Endothelial cell of umbilical vein (primary cell): ENCODE results near the gene ACIN1. TPM values are rescaled to one million over a fixed set of nuclear protein-coding genes. Genes with fewer than 3 reads are reported as not detected.
A peak's percentile ranks its signal among the peaks of the same experiment; 100 is the strongest.

Experiments
- Bru-seq: library from RNA; stranded (reverse); fragments of 400-500 nt; gene quantifications from one replicate; lab custom pipeline; 2021; lab: Mats Ljungman, UMichigan
- BruChase-seq, 2 experiments: library from RNA; stranded (reverse); fragments of 400-500 nt; gene quantifications; one replicate each; lab custom pipeline; 2021; lab: Mats Ljungman, UMichigan
- BruUV-seq: library from RNA; stranded (reverse); fragments of 400-500 nt; replicated peaks from 2 replicates; lab custom pipeline; 2021; lab: Mats Ljungman, UMichigan
- CTCF ChIA-PET: fragments of 300-600, 350-600 bp; sonication (Branson Sonifier 250); formaldehyde crosslinking; loops from one replicate; lab custom pipeline; 2021; ENCODE audit warnings: antibody characterized with exemption, inconsistent platforms; lab: Charles Lee
- POLR2A ChIA-PET: fragments of 300-600, 350-600 bp; sonication (Branson Sonifier 250); formaldehyde crosslinking; loops from one replicate; lab custom pipeline; 2021; ENCODE audit warnings: antibody characterized with exemption, inconsistent platforms; lab: Charles Lee
- DNase-seq: peaks from one replicate; pipeline ENCODE4 v3.0.0-alpha.2; 2011; ENCODE audit warnings: low read depth, low spot score
- FAIRE-seq: peaks from 2 replicates; lab custom pipeline; 2011; peaks lifted over from hg19 to GRCh38; lab: Jason Lieb, UNC
- H2AFZ ChIP-seq: 2 replicates; pipeline ENCODE4 v1.6.0; 2012; ENCODE audit warnings: low read depth, low read length, control low read depth, inconsistent platforms
- H3K27ac ChIP-seq: 2 replicates; pipeline ENCODE4 v1.5.1; 2011; ENCODE audit warnings: low read depth, mild to moderate bottlenecking, control low read depth, low read length, moderate library complexity; ENCODE audit not compliant: insufficient read depth
- H3K27me3 ChIP-seq, 2 experiments: 2 replicates each; pipeline versions ENCODE4 v1.6.0 to v1.6.1; 2011; ENCODE audit warnings: low read length in 2 of 2, mixed read lengths in 1 of 2; ENCODE audit not compliant: control insufficient read depth in 2 of 2, insufficient read depth in 2 of 2
- H3K36me3 ChIP-seq, 2 experiments: 2 replicates in 1 of 2; 3 replicates in 1 of 2; pipeline ENCODE4 v1.5.1; 2011; ENCODE audit warnings: low read length in 2 of 2, mild to moderate bottlenecking in 1 of 2, moderate library complexity in 1 of 2; ENCODE audit not compliant: control insufficient read depth in 2 of 2, insufficient read depth in 2 of 2; ENCODE audit errors: extremely low read depth in 1 of 2
- H3K4me1 ChIP-seq: 3 replicates; pipeline ENCODE4 v1.5.1; 2011; ENCODE audit warnings: mild to moderate bottlenecking, low read length; ENCODE audit not compliant: control insufficient read depth, insufficient read depth; ENCODE audit errors: extremely low read depth
- H3K4me2 ChIP-seq: 2 replicates; pipeline ENCODE4 v1.6.1; 2011; ENCODE audit warnings: low read length, control low read depth, mixed read lengths; ENCODE audit not compliant: insufficient read depth
- H3K4me3 ChIP-seq, 3 experiments: fragments of 200-600 bp in 1 of 3; sonication (generic), shearing (Covaris generic) in 1 of 3; replicated peaks in 1 of 3; 2 replicates each; pipeline ENCODE4 v1.5.1; 2011 to 2016; ENCODE audit warnings: control low read depth in 3 of 3, low read length in 3 of 3, mild to moderate bottlenecking in 2 of 3, inconsistent platforms in 1 of 3, low read depth in 1 of 3, moderate library complexity in 1 of 3; ENCODE audit not compliant: insufficient read depth in 1 of 3
- H3K79me2 ChIP-seq: 2 replicates; pipeline ENCODE4 v1.6.0; 2012; ENCODE audit warnings: low read length, inconsistent platforms; ENCODE audit not compliant: control insufficient read depth, insufficient read depth
- H3K9ac ChIP-seq: replicated peaks from 2 replicates; pipeline ENCODE3; 2011; ENCODE audit warnings: low read length, control low read depth; ENCODE audit not compliant: insufficient read depth; ENCODE audit errors: extremely low read depth
- H3K9me1 ChIP-seq: replicated peaks from 3 replicates; pipeline ENCODE4 v1.6.0; 2011; ENCODE audit warnings: mild to moderate bottlenecking, low read length; ENCODE audit not compliant: control insufficient read depth, insufficient read depth; ENCODE audit errors: extremely low read depth
- H3K9me3 ChIP-seq: replicated peaks from 2 replicates; pipeline ENCODE4 v1.5.1; 2012; ENCODE audit warnings: low read length, inconsistent platforms; ENCODE audit not compliant: control insufficient read depth, insufficient read depth
- H4K20me1 ChIP-seq: replicated peaks from 2 replicates; pipeline ENCODE3; 2011; ENCODE audit warnings: mild to moderate bottlenecking, low read length; ENCODE audit not compliant: control insufficient read depth, insufficient read depth; ENCODE audit errors: extremely low read depth
- EZH2 ChIP-seq: IDR thresholded peaks from 2 replicates; pipeline ENCODE4 v1.6.1; 2012; ENCODE audit warnings: borderline replicate concordance, low read depth, mild to moderate bottlenecking, moderate library complexity, low read length, inconsistent platforms; ENCODE audit not compliant: severe bottlenecking
- MAX ChIP-seq: IDR thresholded peaks from 2 replicates; pipeline ENCODE4 v1.6.1; 2011; ENCODE audit not compliant: insufficient read depth, insufficient read length
- POLR2A ChIP-seq: IDR thresholded peaks from 2 replicates; pipeline ENCODE4 v1.6.1; 2012; ENCODE audit warnings: low read depth, mild to moderate bottlenecking, control low read depth, low read length
- POLR2AphosphoS5 ChIP-seq: IDR thresholded peaks from 2 replicates; pipeline ENCODE4 v1.6.1; 2012; ENCODE audit warnings: low read depth, mild to moderate bottlenecking, control low read depth, low read length, moderate library complexity; ENCODE audit not compliant: insufficient read depth
- dilution Hi-C: fragments of 300-500 bp; cut with MboI; formaldehyde crosslinking; loops from one replicate; pipeline ENCODE4 v1.15.0; 2019; ENCODE audit warnings: low sequenced_read_pairs; ENCODE audit not compliant: extremely low pct_ligation_motif_present
- intact Hi-C: fragments of 100-400 bp; cut with micrococcal nuclease; formaldehyde crosslinking; loops from one replicate; pipeline ENCODE4 v1.10.0; 2022
- long read RNA-seq: library from polyadenylated mRNA; stranded (forward); transcript quantifications from one replicate; pipeline ENCODE4 v2.0.0, GENCODE V29; 2021
- polyA minus RNA-seq, 3 experiments: library from RNA; depleted of rRNA, polyadenylated mRNA; stranded (reverse); fragments of >200 nt; gene quantifications; 1 replicate in 1 of 3; 2 replicates in 2 of 3; pipeline ENCODE4 v1.2.3, GENCODE V29; 2011
- polyA plus RNA-seq, 4 experiments: library from polyadenylated mRNA; depleted of rRNA in 3 of 4; stranded (reverse) in 3 of 4; unstranded in 1 of 4; fragments of >200 nt; gene quantifications; 2 replicates each; pipeline versions ENCODE4 v1.2.1 to v1.2.3, GENCODE V29; 2011 to 2012; ENCODE audit warnings: missing spikeins in 1 of 4
- total RNA-seq: library from RNA; stranded (reverse); gene quantifications from 2 replicates; pipeline ENCODE4 v1.2.3, GENCODE V29; 2021

ACIN1 gene
- total RNA-seq (220 and 240 TPM in 2 replicates), polyA plus RNA-seq (136 and 146 TPM in 2 replicates), polyA minus RNA-seq (185 and 201 TPM in 2 replicates), Bru-seq, nascent RNA (percentile 94 among the genes with signal in this experiment), BruChase-seq, experiment 1, labeled RNA remaining after a 6-hour chase (percentile 96 among the genes with signal in this experiment), BruChase-seq, experiment 2, labeled RNA remaining after a 2-hour chase (percentile 98 among the genes with signal in this experiment)
- polyA plus RNA-seq (2011; cell fraction: cytosol; rRNA removed) = 91.2 and 98.2 TPM in 2 replicates
- 821 and 966 TPM in 2 replicates for polyA plus RNA-seq (2011; cell fraction: nucleus; rRNA removed)
- 112 and 141 TPM in 2 replicates for polyA plus RNA-seq (2012)
- polyA minus RNA-seq (2011; cell fraction: cytosol; rRNA and poly(A)+ RNA removed) = 46.6 TPM
- 229 and 315 TPM in 2 replicates for polyA minus RNA-seq (2011; cell fraction: nucleus; rRNA and poly(A)+ RNA removed)
- long read RNA-seq, full-length matches to known transcripts = 27 of 96 reads
- long read RNA-seq, partial matches to known transcripts = 48 of 96 reads
- long read RNA-seq, other reads (novel, unspliced or antisense) = 21 of 96 reads

GRCh38 chr14:23094666-23095195 lies at the start of gene ACIN1:
ACIN1 (minus strand) TSS chr14:23095136; CDS start chr14:23095112, 24 bp downstream.
- peaks cover 36% of the 10 kb centered on the region for H3K4me1 ChIP-seq
- intact Hi-C loops = loop anchor here (1.0 to 2.0 kb wide), 3 partner anchors 16 to 227 kb away; partner anchors contain the start of gene PABPN1
- H3K4me3 ChIP-seq = peak within 1 kb of the TSS; percentile 87 to 99 (median 94)
- H3K27me3 ChIP-seq = no peaks in the 10 kb centered on the region
- dilution Hi-C loops = no loop called here
- CTCF ChIA-PET = interaction anchor here (0.6 to 5.1 kb wide), 22 partner anchors 9 to 206 kb away, joined by 3 to 83 read pairs (median 6); no protein-coding TSS in a partner anchor
- H3K27ac ChIP-seq = peak within 1 kb of the TSS; percentile 89
- peak; percentile 94 for DNase-seq
- H3K9ac ChIP-seq = peak within 1 kb of the TSS; percentile 94
- H3K9me1 ChIP-seq = no peaks in the 10 kb centered on the region
- no TSS peak for BruUV-seq
- FAIRE-seq = peak; percentile 98
- POLR2A ChIA-PET = interaction anchor here (0.6 to 1.9 kb wide), 17 partner anchors 8 to 710 kb away, joined by 3 to 12 read pairs (median 4); partner anchors contain the start of genes PABPN1 and RBM23
- H3K9me3 ChIP-seq = no peaks in the 10 kb centered on the region
- H3K36me3 ChIP-seq = peaks cover 11 to 23% of the 10 kb centered on the region in 2 experiments
- peaks cover 74% of the 10 kb centered on the region for H3K79me2 ChIP-seq
- peak within 1 kb of the TSS; percentile 99 for H3K4me2 ChIP-seq
- peaks cover 4% of the 10 kb centered on the region for H4K20me1 ChIP-seq
- TF ChIP-seq MAX (no peak), POLR2A (peak; percentile 56), POLR2AphosphoS5 (no peak), EZH2 (no peak)
- peak within 1 kb of the TSS; percentile 88 for H2AFZ ChIP-seq
